Panc1 (cell line): ENCODE results near the gene ATG10.

Source experiments
- CTCF ChIP-seq: fragments of 450-650 bp; IDR thresholded peaks from 2 replicates; pipeline ENCODE4 v1.5.1; 2017; ENCODE audit warnings: mild to moderate bottlenecking
- POLR2AphosphoS5 ChIP-seq: IDR thresholded peaks from 2 replicates; pipeline ENCODE4 v1.6.1; 2012; ENCODE audit warnings: mild to moderate bottlenecking, low read depth, low read length, moderate library complexity
- SIN3A ChIP-seq: IDR thresholded peaks from 2 replicates; pipeline ENCODE4 v1.6.1; 2012; ENCODE audit warnings: low read depth, mild to moderate bottlenecking, low read length, moderate library complexity, borderline replicate concordance; ENCODE audit not compliant: insufficient read depth

GRCh38 chr5:82275216-82275664, 303.4 kb downstream of the ATG10 start:
- TF ChIP-seq POLR2AphosphoS5 (peak; percentile 46; the same call in 1 of the 2 replicates), SIN3A (no peak), CTCF (no peak)
